Activated naive CD4-positive, alpha-beta T cell treated with Interleukin-2 at 50 U/mL for 16 hours (primary cell): Measurements from ENCODE around the gene IFITM2.
A peak's percentile ranks its signal among the peaks of the same experiment; 100 is the strongest.
"Not testable (repeated sequence)": the region's sequence is repeated elsewhere in the genome, so short reads cannot be mapped to it uniquely, and the experiment has no call there.

Experiments used
- DNase-seq: peaks from one replicate; pipeline ENCODE4 v3.0.0-alpha.2; 2020

IFITM2 gene

GRCh38 chr11:311013-311748, 3.6 kb downstream of the IFITM2 start:
- DNase-seq: not testable (repeated sequence)

- no peak for DNase-seq
These were observed 4.6 kb downstream of the IFITM2 start for GRCh38 chr11:312092-312816.

DNA sequence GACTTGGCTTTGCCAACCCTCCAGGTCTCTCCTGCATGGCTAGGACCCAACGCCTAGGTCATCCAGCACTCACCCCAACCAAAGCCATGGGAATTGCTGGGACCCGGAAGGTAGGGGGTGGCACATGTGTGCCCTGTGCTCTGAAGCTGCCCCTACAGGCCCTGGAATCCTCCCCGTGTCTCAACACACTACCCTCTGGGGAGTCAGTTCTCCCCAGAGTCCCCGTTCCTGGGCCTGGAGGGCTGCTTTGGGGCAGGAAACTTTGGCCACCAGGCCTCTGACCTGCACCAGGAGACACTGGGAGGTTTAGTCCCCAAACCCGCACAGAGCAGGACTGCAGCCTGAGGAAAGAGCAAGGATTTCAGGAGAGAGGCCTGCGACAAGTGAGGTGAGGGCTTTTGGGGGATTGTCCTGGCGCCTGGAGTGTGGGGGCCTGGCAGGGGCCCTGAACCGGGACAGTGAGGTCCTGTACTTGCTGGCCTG, 5.7 kb downstream of the IFITM2 start:
- DNase-seq: no peak

DNA sequence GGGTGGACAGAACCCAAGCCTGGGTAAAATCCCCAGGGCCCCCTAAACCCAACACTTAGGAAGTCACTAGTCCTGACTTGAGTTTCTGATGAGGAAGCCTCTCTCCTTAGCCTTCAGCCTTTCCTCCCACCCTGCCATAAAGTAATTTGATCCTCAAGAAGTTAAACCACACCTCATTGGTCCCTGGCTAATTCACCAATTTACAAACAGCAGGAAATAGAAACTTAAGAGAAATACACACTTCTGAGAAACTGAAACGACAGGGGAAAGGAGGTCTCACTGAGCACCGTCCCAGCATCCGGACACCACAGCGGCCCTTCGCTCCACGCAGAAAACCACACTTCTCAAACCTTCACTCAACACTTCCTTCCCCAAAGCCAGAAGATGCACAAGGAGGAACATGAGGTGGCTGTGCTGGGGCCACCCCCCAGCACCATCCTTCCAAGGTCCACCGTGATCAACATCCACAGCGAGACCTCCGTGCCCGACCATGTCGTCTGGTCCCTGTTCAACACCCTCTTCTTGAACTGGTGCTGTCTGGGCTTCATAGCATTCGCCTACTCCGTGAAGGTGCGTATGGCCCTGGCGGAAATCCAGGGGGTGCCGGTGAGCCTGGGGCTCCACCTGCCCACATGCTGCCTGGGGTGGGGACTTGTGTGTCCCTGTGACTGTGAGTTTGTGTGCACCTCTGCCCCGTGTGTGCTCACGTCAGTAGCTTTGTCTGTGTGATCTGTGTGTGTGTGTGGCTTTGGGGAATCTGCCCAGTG, 6.4 kb downstream of the IFITM2 start, which contains the start of gene IFITM1:
Gene IFITM1, plus strand, starts transcription at position 254 of the 767 bp plus-strand sequence. Its CDS starts 131 bp downstream, at position 385.
- DNase-seq: peak; percentile 53

DNA sequence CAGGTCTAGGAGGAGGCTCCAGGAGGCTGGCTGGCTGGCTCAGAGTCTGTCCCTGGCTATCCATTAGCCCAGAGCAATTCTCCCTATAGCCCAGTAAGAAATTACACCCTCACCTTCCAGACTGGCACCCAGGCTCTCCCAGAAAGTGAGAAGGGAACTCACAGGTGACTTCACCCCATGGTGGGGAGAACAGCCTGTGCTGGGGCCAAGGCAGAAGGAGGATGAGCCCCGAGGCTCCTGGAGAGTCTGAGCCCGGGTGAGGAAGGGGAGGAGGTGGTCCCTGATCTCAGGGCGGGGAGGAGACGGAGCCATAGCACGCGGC, 6.9 kb downstream of the IFITM2 start:
- not testable (repeated sequence) for DNase-seq

DNA sequence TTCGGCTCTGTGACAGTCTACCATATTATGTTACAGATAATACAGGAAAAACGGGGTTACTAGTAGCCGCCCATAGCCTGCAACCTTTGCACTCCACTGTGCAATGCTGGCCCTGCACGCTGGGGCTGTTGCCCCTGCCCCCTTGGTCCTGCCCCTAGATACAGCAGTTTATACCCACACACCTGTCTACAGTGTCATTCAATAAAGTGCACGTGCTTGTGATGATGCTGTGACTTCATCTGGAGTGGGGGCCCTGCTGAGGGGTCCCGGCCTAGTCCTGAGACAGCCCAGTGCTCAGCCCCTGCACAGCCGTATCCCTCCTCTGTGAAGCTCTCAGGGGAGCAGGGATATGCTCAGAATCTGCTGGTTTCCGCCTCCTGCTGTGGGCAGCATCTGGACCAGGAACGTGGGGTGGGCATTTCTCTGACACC, 7.5 kb downstream of the IFITM2 start:
- DNase-seq: no peak

DNA sequence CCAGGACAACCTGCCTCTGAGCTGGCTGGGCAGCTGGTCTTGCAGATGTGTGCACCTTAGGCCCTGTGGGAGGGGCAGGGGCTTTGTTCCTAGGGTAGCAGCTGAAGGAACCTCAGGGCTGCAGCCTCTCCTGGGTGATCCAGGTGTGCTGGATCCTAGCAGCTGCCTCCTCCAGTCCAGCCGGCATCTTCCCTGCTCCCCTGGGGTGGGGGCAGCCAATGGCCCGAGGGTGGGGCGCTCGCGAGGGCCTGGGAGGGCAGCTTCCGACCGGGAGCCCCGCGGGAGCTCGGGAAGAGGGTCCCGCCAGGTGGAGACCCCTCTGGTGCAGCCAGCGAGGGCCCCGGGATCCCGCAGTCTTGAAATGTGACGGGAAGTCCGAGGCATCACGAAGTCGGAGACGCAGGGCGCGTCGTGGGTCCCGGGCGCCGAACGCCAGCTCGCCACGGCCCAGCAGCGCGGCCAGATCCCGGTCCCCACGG, 7.9 kb downstream of the IFITM2 start:
- no peak for DNase-seq

GRCh38 chr11:316031-316701, 8.6 kb downstream of the IFITM2 start:
- no peak for DNase-seq

- no peak for DNase-seq
These were observed 9.3 kb downstream of the IFITM2 start for GRCh38 chr11:316891-317301.

DNA sequence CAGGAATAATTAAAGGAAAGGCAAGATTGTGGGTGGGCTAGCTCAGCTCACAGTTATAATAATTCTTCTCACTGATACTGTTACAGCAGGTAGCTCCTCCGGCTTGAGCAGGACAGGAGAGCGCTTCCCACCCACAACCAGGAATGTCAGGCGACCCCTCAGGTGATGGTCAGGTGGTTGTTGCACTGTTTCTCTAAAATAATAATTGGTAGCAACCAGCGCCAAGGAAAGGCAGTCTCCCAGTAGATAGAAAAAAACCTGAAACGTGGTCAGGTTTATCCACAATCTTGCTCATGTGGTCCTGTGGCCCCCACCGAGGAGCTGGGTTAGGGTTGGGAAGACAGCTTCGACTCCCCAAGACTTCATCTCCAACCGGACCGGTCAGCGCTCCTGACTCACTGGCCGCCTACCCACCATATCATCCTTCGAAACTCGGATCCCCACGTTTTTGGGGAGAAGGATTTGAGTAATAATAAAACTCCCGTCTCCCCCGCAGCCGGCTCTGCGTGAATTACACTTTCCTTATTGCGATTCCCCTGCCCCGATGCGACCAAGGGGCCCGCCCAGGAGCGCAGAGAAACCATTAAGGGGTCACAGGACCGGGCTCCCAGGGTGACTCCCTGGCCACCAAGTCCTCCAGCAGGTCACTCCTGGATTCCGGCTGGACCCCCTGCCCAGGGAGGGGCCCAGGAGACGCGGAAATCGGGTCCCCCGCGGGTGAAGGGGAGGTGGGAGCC, 10.2 kb downstream of the IFITM2 start:
- not testable (repeated sequence) for DNase-seq

DNA sequence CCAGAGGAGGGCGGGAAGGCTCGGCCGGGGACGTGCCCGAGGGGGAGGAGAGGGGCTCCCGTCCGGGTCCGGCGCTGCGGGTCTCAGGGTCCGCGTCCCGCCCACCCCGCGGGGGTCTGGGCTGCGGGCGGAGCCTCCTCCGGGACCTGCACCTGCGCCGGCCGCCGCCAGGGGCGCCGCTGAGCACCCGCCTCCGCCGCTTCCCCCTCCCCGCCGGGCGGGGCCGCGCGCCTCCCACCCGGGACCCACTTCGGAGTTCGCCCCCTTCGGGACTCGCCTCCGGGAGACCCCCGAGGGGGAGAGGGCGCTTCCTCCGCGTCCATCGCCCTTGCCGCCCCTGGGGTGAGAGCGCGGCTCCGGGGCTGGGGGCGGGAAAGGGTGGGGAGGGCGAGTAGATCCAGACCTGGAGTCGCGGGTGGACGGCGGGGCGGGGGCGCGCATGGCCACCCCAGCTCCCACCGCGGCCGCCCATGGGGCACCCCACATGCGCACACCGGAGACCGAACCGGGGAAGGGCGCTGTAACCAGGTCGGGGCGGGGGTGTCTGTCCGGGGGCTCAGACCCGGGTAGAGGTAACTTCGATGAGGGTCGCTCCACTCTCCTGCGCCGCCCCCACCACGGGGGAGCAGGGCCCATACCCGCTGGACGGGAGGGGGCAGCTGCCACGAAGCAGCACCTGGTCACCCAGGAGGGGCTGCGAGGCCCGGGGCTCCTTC, 10.9 kb downstream of the IFITM2 start:
- DNase-seq: not testable (repeated sequence)

GRCh38 chr11:319121-319887, 11.7 kb downstream of the IFITM2 start:
- not testable (repeated sequence) for DNase-seq

DNA sequence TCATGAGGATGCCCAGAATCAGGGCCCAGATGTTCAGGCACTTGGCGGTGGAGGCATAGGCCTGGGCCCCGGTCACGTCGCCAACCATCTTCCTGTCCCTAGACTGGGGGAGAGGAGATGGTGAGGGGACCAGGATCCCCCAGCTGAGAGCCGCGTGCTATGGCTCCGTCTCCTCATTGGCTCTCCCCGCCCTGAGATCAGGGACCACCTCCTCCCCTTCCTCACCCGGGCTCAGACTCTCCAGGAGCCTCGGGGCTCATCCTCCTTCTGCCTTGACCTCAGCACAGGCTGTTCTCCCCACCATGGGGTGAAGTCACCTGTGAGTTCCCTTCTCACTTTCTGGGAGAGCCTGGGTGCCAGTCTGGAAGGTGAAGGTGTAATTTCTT, 12.3 kb downstream of the IFITM2 start:
- DNase-seq: not testable (repeated sequence)

DNA sequence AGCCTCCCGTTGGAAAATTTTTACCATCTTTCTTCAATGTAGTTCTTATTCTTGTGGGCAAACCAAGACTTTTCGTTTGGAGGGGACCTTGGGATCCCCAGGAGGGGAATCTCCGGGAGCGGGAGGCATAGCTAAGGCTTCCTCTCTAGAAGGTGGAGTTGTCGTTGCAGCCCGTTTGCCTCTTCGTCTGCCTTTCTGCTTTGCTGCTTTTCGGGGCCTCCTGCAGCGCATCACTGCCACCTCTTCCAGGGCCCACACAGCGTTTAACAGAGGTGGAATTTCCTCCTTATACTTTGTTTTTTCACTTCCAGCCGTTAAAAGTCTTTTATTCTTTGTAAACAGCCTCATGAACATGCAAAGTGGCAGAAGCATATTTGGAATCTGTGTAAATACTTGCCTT, 16.5 kb downstream of the IFITM2 start:
- no peak for DNase-seq

- DNase-seq: not testable (repeated sequence)
These were observed 17.2 kb downstream of the IFITM2 start for GRCh38 chr11:324593-325517.

- no peak for DNase-seq
These were observed 18.4 kb downstream of the IFITM2 start for GRCh38 chr11:325796-326591.

DNA sequence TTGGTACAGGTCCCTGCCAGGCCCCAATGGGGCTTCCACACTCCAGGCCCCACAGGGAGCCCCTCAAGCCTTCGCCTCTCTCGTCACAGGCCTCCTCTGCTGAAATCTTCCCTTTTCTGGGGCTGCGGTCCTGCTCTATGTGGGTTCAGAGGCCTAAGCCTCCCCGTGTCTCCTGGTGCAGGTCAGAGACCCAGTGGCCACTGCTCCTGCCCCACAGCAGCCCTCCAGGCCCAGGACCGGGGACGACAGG, 18.9 kb downstream of the IFITM2 start:
- no peak for DNase-seq

GRCh38 chr11:326842-327580, 19.4 kb downstream of the IFITM2 start:
- peak; percentile 47 for DNase-seq
